GM12878 (cell line): Measurements from ENCODE around the gene KRT6C.

Experiments
- CBFB ChIP-seq: IDR thresholded peaks from 2 replicates; pipeline ENCODE4 v1.6.1; 2016; ENCODE audit warnings: antibody characterized with exemption, low read depth
- CTCF ChIP-seq, 3 experiments: IDR thresholded peaks in 2 of 3; conservative IDR thresholded peaks in 1 of 3; 2 replicates each; pipeline ENCODE4 v1.5.1; 2011; ENCODE audit warnings: low read depth in 3 of 3, low read length in 3 of 3, mild to moderate bottlenecking in 3 of 3, control low read depth in 2 of 3, moderate library complexity in 2 of 3, inconsistent platforms in 1 of 3, mixed read lengths in 1 of 3; ENCODE audit not compliant: control insufficient read depth in 2 of 3, insufficient read depth in 1 of 3; ENCODE audit errors: extremely low read depth in 1 of 3
- EZH2 ChIP-seq: IDR thresholded peaks from 2 replicates; pipeline ENCODE4 v1.6.1; 2012; ENCODE audit warnings: low read depth, mild to moderate bottlenecking, control low read depth, inconsistent platforms, low read length, borderline replicate concordance; ENCODE audit not compliant: control insufficient read depth
- LARP7 ChIP-seq: fragments of 450-650 bp; IDR thresholded peaks from 2 replicates; pipeline ENCODE4 v1.6.1; 2017; ENCODE audit warnings: mild to moderate bottlenecking
- POLR2A ChIP-seq: IDR thresholded peaks from 2 replicates; pipeline ENCODE4 v1.6.1; 2011; ENCODE audit warnings: low read depth, mild to moderate bottlenecking, low read length
- RCOR1 ChIP-seq: conservative IDR thresholded peaks from 2 replicates; pipeline ENCODE4 v1.6.1; 2012; ENCODE audit warnings: low read depth, low read length, improper control_type of control experiment
- REST ChIP-seq: IDR thresholded peaks from 2 replicates; pipeline ENCODE4 v1.6.1; 2012; ENCODE audit warnings: mild to moderate bottlenecking, low read depth, low read length
- SRF ChIP-seq, 2 experiments: IDR thresholded peaks; 2 replicates each; pipeline ENCODE4 v1.6.1; 2011; ENCODE audit warnings: low read depth in 2 of 2, low read length in 2 of 2, mild to moderate bottlenecking in 1 of 2, moderate library complexity in 1 of 2
- STAT3 ChIP-seq: IDR thresholded peaks from 2 replicates; pipeline ENCODE4 v1.6.1; 2011; ENCODE audit warnings: low read depth, low read length, improper control_type of control experiment
- TF ChIP-seq, protein P1 (sequence below): IDR thresholded peaks from 2 replicates; pipeline ENCODE4 v1.6.1; 2012; ENCODE audit warnings: low read depth, low read length, improper control_type of control experiment
- TF ChIP-seq, protein P2 (sequence below): IDR thresholded peaks from 2 replicates; pipeline ENCODE4 v1.6.1; 2011; ENCODE audit warnings: low read depth, low read length, improper control_type of control experiment, borderline replicate concordance

DNA sequence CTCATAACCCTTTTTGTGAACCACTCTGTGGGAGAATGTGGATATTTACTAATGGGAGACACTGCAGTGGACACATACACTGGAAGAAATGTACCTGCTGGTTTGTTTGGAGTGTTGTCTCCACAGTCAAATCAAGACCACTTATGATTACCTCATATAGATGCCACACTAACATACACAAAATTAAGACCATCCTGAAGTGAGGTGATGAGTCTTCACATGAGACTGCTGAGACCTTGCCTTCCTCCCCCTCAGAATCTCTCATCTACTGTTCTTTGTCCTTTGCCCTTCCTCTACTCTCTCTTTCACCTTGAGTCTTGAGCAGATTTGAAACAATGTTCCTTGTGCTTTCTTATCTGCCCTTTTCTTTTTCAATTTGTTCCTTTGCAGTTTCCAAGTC, 15.1 kb upstream of the KRT6C start:
- TF ChIP-seq SRF (IDR thresholded peaks at IDR 0.05; ENCODE audit: low read depth in 2 of 2, low read length in 2 of 2) (no peak), REST (no peak), CTCF (IDR thresholded peaks at IDR 0.05 in 2 of 3, conservative IDR thresholded peaks at IDR 0.05 in 1 of 3; ENCODE audit: control insufficient read depth in 2 of 3, extremely low read depth in 1 of 3, insufficient read depth in 1 of 3, low read depth in 3 of 3, low read length in 3 of 3) (no peak), CBFB (no peak), POLR2A (no peak), STAT3 (no peak), RCOR1 (no peak), EZH2 (no peak), LARP7 (no peak)
- TF ChIP-seq, protein P1, sequence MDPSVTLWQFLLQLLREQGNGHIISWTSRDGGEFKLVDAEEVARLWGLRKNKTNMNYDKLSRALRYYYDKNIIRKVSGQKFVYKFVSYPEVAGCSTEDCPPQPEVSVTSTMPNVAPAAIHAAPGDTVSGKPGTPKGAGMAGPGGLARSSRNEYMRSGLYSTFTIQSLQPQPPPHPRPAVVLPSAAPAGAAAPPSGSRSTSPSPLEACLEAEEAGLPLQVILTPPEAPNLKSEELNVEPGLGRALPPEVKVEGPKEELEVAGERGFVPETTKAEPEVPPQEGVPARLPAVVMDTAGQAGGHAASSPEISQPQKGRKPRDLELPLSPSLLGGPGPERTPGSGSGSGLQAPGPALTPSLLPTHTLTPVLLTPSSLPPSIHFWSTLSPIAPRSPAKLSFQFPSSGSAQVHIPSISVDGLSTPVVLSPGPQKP, result no peak
- TF ChIP-seq, protein P2, sequence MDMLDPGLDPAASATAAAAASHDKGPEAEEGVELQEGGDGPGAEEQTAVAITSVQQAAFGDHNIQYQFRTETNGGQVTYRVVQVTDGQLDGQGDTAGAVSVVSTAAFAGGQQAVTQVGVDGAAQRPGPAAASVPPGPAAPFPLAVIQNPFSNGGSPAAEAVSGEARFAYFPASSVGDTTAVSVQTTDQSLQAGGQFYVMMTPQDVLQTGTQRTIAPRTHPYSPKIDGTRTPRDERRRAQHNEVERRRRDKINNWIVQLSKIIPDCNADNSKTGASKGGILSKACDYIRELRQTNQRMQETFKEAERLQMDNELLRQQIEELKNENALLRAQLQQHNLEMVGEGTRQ, result no peak
